ENCODE results near the gene IFI35.

DNA sequence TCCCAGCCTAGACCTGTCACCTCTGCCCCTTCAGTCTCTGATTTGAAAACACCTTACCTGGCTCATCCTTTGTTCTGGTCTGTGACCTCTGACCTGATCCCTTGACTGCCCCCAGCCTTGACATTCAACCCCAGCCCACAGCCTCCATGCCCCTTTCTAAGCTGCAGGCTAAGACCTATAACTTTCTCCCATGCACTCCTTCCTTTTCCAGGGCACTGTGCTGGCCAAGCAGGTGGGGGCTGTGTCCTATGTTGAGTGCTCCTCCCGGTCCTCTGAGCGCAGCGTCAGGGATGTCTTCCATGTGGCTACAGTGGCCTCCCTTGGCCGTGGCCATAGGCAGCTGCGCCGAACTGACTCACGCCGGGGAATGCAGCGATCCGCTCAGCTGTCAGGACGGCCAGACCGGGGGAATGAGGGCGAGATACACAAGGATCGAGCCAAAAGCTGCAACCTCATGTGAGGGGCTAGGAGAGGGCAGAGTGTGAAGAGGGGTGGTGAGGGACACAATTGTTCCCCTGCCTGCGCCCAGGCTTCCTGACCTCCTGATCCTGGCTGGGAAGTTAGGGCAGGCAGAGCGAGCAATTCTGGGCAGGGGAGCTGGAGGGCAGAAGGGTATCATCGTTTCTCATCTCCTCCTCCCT, 21.8 kb downstream of the IFI35 start:
- TF ChIP-seq, protein P1, sequence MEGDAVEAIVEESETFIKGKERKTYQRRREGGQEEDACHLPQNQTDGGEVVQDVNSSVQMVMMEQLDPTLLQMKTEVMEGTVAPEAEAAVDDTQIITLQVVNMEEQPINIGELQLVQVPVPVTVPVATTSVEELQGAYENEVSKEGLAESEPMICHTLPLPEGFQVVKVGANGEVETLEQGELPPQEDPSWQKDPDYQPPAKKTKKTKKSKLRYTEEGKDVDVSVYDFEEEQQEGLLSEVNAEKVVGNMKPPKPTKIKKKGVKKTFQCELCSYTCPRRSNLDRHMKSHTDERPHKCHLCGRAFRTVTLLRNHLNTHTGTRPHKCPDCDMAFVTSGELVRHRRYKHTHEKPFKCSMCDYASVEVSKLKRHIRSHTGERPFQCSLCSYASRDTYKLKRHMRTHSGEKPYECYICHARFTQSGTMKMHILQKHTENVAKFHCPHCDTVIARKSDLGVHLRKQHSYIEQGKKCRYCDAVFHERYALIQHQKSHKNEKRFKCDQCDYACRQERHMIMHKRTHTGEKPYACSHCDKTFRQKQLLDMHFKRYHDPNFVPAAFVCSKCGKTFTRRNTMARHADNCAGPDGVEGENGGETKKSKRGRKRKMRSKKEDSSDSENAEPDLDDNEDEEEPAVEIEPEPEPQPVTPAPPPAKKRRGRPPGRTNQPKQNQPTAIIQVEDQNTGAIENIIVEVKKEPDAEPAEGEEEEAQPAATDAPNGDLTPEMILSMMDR (IDR thresholded peaks at IDR 0.05; ENCODE audit: borderline replicate concordance, extremely low read depth, low read length, poor library complexity, severe bottlenecking) = no peak
- no peak for TF ChIP-seq EZH2 (IDR thresholded peaks at IDR 0.05; ENCODE audit: borderline replicate concordance, low read depth, low read length, severe bottlenecking)

All from DND-41 (cell line).